H9 (cell line): ENCODE results near the gene ABCC11. TPM values are rescaled to one million over a fixed set of nuclear protein-coding genes. Genes with fewer than 3 reads are reported as not detected.
"Not testable (repeated sequence)": the region's sequence is repeated elsewhere in the genome, so short reads cannot be mapped to it uniquely, and the experiment has no call there.

Source experiments
- DNase-seq: peaks from one replicate; pipeline ENCODE4 v3.0.0-alpha.2; 2017
- H2AFZ ChIP-seq: one replicate; pipeline ENCODE4 v1.6.1; 2013; ENCODE audit warnings: mild to moderate bottlenecking, low read length, control low read depth, moderate library complexity
- H2AK5ac ChIP-seq: 2 replicates; pipeline ENCODE4 v1.6.1; 2013; ENCODE audit warnings: low read length, control low read depth, mixed read lengths; ENCODE audit not compliant: insufficient read length
- H2BK120ac ChIP-seq: one replicate; pipeline ENCODE4 v1.6.1; 2013; ENCODE audit warnings: low read depth, mild to moderate bottlenecking, low read length, control low read depth, inconsistent platforms; ENCODE audit not compliant: poor library complexity, severe bottlenecking
- H2BK12ac ChIP-seq: 2 replicates; pipeline ENCODE4 v1.6.1; 2013; ENCODE audit warnings: low read length, control low read depth, mixed read lengths, low read depth; ENCODE audit not compliant: insufficient read length
- H2BK15ac ChIP-seq: 2 replicates; pipeline ENCODE4 v1.6.1; 2013; ENCODE audit warnings: low read depth, low read length, control low read depth
- H2BK20ac ChIP-seq: one replicate; pipeline ENCODE4 v1.6.1; 2013; ENCODE audit warnings: low read depth, mild to moderate bottlenecking, low read length, control low read depth, inconsistent platforms; ENCODE audit not compliant: poor library complexity, severe bottlenecking
- H2BK5ac ChIP-seq: 2 replicates; pipeline ENCODE4 v1.6.1; 2013; ENCODE audit warnings: low read length, control low read depth, mixed read lengths; ENCODE audit not compliant: insufficient read length
- H3K14ac ChIP-seq: 2 replicates; pipeline ENCODE4 v1.6.1; 2013; ENCODE audit warnings: low read length, control low read depth; ENCODE audit not compliant: insufficient read depth
- H3K18ac ChIP-seq: 2 replicates; pipeline ENCODE4 v1.6.1; 2013; ENCODE audit warnings: low read depth, mild to moderate bottlenecking, mixed read lengths, low read length, control low read depth; ENCODE audit not compliant: insufficient read length
- H3K23ac ChIP-seq: 2 replicates; pipeline ENCODE4 v1.6.1; 2013; ENCODE audit warnings: low read length, control low read depth, mixed read lengths, low read depth; ENCODE audit not compliant: insufficient read length
- H3K23me2 ChIP-seq: 2 replicates; pipeline ENCODE4 v1.6.1; 2013; ENCODE audit warnings: low read depth, mild to moderate bottlenecking, mixed read lengths, low read length, control low read depth; ENCODE audit not compliant: insufficient read length, poor library complexity, severe bottlenecking
- H3K27ac ChIP-seq: 2 replicates; pipeline ENCODE4 v1.5.1; 2013; ENCODE audit warnings: low read length, control low read depth, mixed read lengths, low read depth; ENCODE audit not compliant: insufficient read length
- H3K27me3 ChIP-seq: 2 replicates; pipeline ENCODE4 v1.6.1; 2013; ENCODE audit warnings: low read length, control low read depth, inconsistent platforms; ENCODE audit not compliant: insufficient read depth
- H3K4ac ChIP-seq: 2 replicates; pipeline ENCODE4 v1.6.1; 2013; ENCODE audit warnings: low read depth, mild to moderate bottlenecking, control low read depth, inconsistent platforms, low read length, moderate library complexity
- H3K4me1 ChIP-seq: 2 replicates; pipeline ENCODE4 v1.6.1; 2013; ENCODE audit warnings: low read length, control low read depth, inconsistent platforms; ENCODE audit not compliant: insufficient read depth
- H3K4me2 ChIP-seq: 2 replicates; pipeline ENCODE4 v1.6.1; 2013; ENCODE audit warnings: low read length, control low read depth, mixed read lengths; ENCODE audit not compliant: insufficient read length, insufficient read depth
- H3K56ac ChIP-seq: 2 replicates; pipeline ENCODE4 v1.6.1; 2013; ENCODE audit warnings: low read depth, mild to moderate bottlenecking, mixed read lengths, low read length, control low read depth; ENCODE audit not compliant: insufficient read length
- H3K79me1 ChIP-seq: 2 replicates; pipeline ENCODE4 v1.6.1; 2013; ENCODE audit warnings: low read depth, mild to moderate bottlenecking, moderate library complexity, low read length, control low read depth, inconsistent platforms; ENCODE audit not compliant: insufficient read depth, poor library complexity, severe bottlenecking
- H3K79me2 ChIP-seq: 2 replicates; pipeline ENCODE4 v1.6.1; 2013; ENCODE audit warnings: low read length, control low read depth, inconsistent platforms; ENCODE audit not compliant: insufficient read depth
- H3K9ac ChIP-seq: 2 replicates; pipeline ENCODE4 v1.6.1; 2013; ENCODE audit warnings: low read length, control low read depth, mixed read lengths; ENCODE audit not compliant: insufficient read length; ENCODE audit errors: extremely low read depth
- H3K9me3 ChIP-seq: one replicate; pipeline ENCODE4 v1.6.1; 2013; ENCODE audit warnings: low read depth, low read length, inconsistent platforms; ENCODE audit not compliant: control insufficient read depth
- H3T11ph ChIP-seq: one replicate; pipeline ENCODE4 v1.6.1; 2013; ENCODE audit warnings: mild to moderate bottlenecking, low read length, control low read depth, inconsistent platforms
- H4K20me1 ChIP-seq: one replicate; pipeline ENCODE4 v1.6.1; 2013; ENCODE audit not compliant: control insufficient read depth, insufficient read length, insufficient read depth
- H4K5ac ChIP-seq: 2 replicates; pipeline ENCODE4 v1.6.1; 2013; ENCODE audit warnings: low read depth, mild to moderate bottlenecking, mixed read lengths, low read length, control low read depth; ENCODE audit not compliant: insufficient read length
- H4K8ac ChIP-seq: replicated peaks from 2 replicates; pipeline ENCODE4 v1.6.1; 2013; ENCODE audit warnings: low read length, control low read depth, mixed read lengths, low read depth; ENCODE audit not compliant: insufficient read length
- H4K91ac ChIP-seq: 2 replicates; pipeline ENCODE4 v1.6.1; 2013; ENCODE audit warnings: low read depth, mild to moderate bottlenecking, moderate library complexity, mixed read lengths, low read length, control low read depth; ENCODE audit not compliant: insufficient read length
- H3K27ac Mint-ChIP-seq, 3 experiments: 2 replicates in 2 of 3; 3 replicates in 1 of 3; pipeline ENCODE4 v1.8.0; 2020 to 2021; ENCODE audit warnings: mixed read lengths in 3 of 3, mild to moderate bottlenecking in 1 of 3, moderate library complexity in 1 of 3
- H3K27me3 Mint-ChIP-seq: 2 replicates; pipeline ENCODE4 v1.8.0; 2021; ENCODE audit warnings: low read depth, mild to moderate bottlenecking, moderate library complexity, mixed read lengths
- H3K36me3 Mint-ChIP-seq, 3 experiments: 2 replicates in 2 of 3; 3 replicates in 1 of 3; pipeline ENCODE4 v1.8.0; 2020 to 2021; ENCODE audit warnings: low read depth in 3 of 3, mixed read lengths in 3 of 3; ENCODE audit not compliant: insufficient read depth in 1 of 3
- H3K4me1 Mint-ChIP-seq, 2 experiments: 2 replicates each; pipeline ENCODE4 v1.8.0; 2020; ENCODE audit warnings: mixed read lengths in 2 of 2
- H3K4me3 Mint-ChIP-seq, 2 experiments: 2 replicates in 1 of 2; 3 replicates in 1 of 2; pipeline ENCODE4 v1.8.0; 2020 to 2021; ENCODE audit warnings: mild to moderate bottlenecking in 2 of 2, mixed read lengths in 2 of 2, moderate library complexity in 1 of 2
- H3K9me3 Mint-ChIP-seq, 2 experiments: 2 replicates in 1 of 2; 3 replicates in 1 of 2; pipeline ENCODE4 v1.8.0; 2020; ENCODE audit warnings: mild to moderate bottlenecking in 2 of 2, mixed read lengths in 2 of 2, moderate library complexity in 1 of 2
- WGBS: extraction: QIAGEN DNeasy Blood & Tissue Kit; methylation state at CpG from one replicate; pipeline ENCODE4 v1.1.7; 2013; ENCODE audit warnings: missing lambda C conversion rate, low lambda C conversion rate, mixed read lengths; ENCODE audit not compliant: insufficient read length; ENCODE audit errors: extremely low coverage; 5-methylcytosine and 5-hydroxymethylcytosine counted together
- total RNA-seq: library from RNA; stranded (reverse); gene quantifications from 2 replicates; pipeline ENCODE4 v1.2.1, GENCODE V29; 2021
- TF ChIP-seq, protein P1 (sequence below): fragments of 200-600 bp; sonication (generic); conservative IDR thresholded peaks from 3 replicates; pipeline ENCODE4 v1.8.0; 2021; ENCODE audit warnings: antibody characterized with exemption, mild to moderate bottlenecking

The ABCC11 gene
- total RNA-seq, 1 experiment from 2014 or later: 0.33 TPM

GRCh38 chr16:48168075-48168474 lies 79.3 kb downstream of the ABCC11 start:
- H2BK20ac ChIP-seq: no peak overlapping the region
- H3K79me1 ChIP-seq: no peaks in the 10 kb centered on the region
- H4K91ac ChIP-seq: no peak overlapping the region
- no peak overlapping the region for H3K4ac ChIP-seq
- no CpG with 5 or more reads among the region's 1 CpG for WGBS
- H3K4me2 ChIP-seq: no peak overlapping the region
- Mint-ChIP-seq H3K4me1 (peaks cover 8 to 10% of the 10 kb centered on the region in 2 experiments), H3K27me3 (peaks cover 4% of the 10 kb centered on the region; the same call in 1 of the 2 replicates), H3K36me3 (no peaks in the 10 kb centered on the region; a peak in 1 of 7 replicates), H3K4me3 (no peak overlapping the region), H3K27ac (no peak overlapping the region), H3K9me3 (no peaks in the 10 kb centered on the region)
- H3K27me3 ChIP-seq: no peaks in the 10 kb centered on the region
- H3K18ac ChIP-seq: no peak overlapping the region
- no peak for DNase-seq
- H3T11ph ChIP-seq: no peak overlapping the region
- H3K4me1 ChIP-seq: no peaks in the 10 kb centered on the region
- H2AK5ac ChIP-seq: no peak overlapping the region
- H4K5ac ChIP-seq: no peak overlapping the region
- no peak overlapping the region for H2AFZ ChIP-seq
- H3K27ac ChIP-seq: no peak overlapping the region
- no peak overlapping the region for H3K9ac ChIP-seq
- H4K20me1 ChIP-seq: no peaks in the 10 kb centered on the region
- H3K9me3 ChIP-seq: no peaks in the 10 kb centered on the region
- H2BK5ac ChIP-seq: no peak overlapping the region
- TF ChIP-seq, protein P1, sequence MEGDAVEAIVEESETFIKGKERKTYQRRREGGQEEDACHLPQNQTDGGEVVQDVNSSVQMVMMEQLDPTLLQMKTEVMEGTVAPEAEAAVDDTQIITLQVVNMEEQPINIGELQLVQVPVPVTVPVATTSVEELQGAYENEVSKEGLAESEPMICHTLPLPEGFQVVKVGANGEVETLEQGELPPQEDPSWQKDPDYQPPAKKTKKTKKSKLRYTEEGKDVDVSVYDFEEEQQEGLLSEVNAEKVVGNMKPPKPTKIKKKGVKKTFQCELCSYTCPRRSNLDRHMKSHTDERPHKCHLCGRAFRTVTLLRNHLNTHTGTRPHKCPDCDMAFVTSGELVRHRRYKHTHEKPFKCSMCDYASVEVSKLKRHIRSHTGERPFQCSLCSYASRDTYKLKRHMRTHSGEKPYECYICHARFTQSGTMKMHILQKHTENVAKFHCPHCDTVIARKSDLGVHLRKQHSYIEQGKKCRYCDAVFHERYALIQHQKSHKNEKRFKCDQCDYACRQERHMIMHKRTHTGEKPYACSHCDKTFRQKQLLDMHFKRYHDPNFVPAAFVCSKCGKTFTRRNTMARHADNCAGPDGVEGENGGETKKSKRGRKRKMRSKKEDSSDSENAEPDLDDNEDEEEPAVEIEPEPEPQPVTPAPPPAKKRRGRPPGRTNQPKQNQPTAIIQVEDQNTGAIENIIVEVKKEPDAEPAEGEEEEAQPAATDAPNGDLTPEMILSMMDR: no peak
- no peak overlapping the region for H2BK12ac ChIP-seq
- no peaks in the 10 kb centered on the region for H3K23me2 ChIP-seq
- H3K14ac ChIP-seq: no peak overlapping the region
- no peak overlapping the region for H2BK15ac ChIP-seq
- no peaks in the 10 kb centered on the region for H3K79me2 ChIP-seq
- no peak overlapping the region for H3K56ac ChIP-seq
- H3K23ac ChIP-seq: no peak overlapping the region
- H2BK120ac ChIP-seq: no peak overlapping the region
- H4K8ac ChIP-seq: no peak overlapping the region

DNA sequence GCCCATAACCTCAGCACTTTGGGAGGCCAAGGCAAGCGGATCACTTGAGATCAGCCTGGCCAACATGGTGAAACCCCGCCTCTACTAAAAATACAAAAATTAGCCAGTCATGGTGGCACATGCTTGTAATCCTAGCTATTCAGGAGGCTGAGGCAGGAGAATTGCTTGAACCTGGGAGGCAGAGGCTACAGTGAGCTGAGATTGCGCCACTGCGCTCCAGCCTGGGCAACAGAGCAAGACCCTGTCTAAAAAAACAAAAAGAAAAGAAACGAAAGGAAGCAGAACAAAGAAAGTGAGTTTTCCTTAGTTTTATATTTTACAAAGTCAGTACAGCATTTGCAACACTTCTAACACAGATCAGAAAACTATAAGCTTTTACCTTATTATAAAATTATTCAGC lies 80.7 kb downstream of the ABCC11 start:
- not testable (repeated sequence) for H3K27me3 Mint-ChIP-seq, H2BK15ac ChIP-seq, H3K4me3 Mint-ChIP-seq, H3K79me2 ChIP-seq, H3K23me2 ChIP-seq, H2BK12ac ChIP-seq, H3K4me2 ChIP-seq, H3K36me3 Mint-ChIP-seq, H3K18ac ChIP-seq, H3K9me3 Mint-ChIP-seq, H2BK5ac ChIP-seq, H4K5ac ChIP-seq, H3K23ac ChIP-seq, H4K91ac ChIP-seq, H3K14ac ChIP-seq, H2BK120ac ChIP-seq, H3K79me1 ChIP-seq, H3K56ac ChIP-seq, H3K27me3 ChIP-seq, H2AFZ ChIP-seq, DNase-seq, H4K20me1 ChIP-seq, H3K9me3 ChIP-seq, H3K27ac Mint-ChIP-seq, H3K4ac ChIP-seq, H3K27ac ChIP-seq, H2BK20ac ChIP-seq, H3K9ac ChIP-seq, H3K4me1 ChIP-seq, H4K8ac ChIP-seq, H3T11ph ChIP-seq, H2AK5ac ChIP-seq
- peaks cover 8 to 13% of the 10 kb centered on the region in 2 experiments for H3K4me1 Mint-ChIP-seq
- WGBS: no CpG with 5 or more reads among the region's 5 CpGs
